ENCODE results near the gene SUMO1.

SUMO1 gene

DNA sequence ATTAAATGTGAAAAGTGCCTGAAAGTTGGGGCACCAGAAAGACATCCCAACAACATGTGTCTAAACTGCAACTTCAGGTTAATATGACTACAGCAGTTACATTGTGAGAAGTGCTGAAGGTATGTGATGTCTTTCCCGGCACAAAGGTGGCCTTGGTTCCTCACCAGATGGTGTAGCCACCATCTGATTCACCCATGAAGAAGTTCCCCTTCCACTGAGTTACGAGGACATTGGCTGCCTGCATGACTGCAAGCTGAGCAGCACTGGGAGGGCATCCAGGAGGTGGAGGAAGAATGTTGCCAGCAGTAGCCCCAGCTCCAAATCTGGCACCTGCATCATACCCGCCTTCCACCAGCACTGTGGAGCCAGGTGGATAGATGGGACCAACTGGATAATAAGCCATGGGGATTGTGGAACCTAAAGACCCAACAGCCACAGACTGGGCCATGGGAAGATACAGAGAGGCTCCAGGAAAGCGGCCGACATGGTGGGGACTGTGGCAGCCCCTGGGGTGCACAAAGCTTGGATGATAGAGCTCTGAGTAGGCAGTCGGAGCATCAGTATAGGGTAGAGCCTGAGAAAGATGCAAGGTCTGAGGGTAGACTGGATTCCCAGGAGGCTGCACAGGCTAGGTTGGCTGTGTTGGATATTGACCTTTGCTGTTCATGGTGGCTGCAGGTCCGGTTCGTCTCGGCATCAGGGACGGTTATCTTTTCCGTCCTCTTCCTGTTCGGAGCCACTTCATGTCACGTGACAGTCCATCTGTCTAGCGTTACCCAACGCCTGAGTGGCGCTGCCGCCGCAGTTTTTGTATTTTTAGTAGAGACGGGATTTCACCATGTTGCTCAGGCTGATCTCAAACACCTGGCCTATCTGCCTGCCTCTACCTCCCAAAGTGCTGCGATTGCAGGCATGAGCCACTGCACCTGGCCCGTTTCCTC is 36.9 kb downstream of the SUMO1 start:
- DNase-seq (ENCODE audit: low read depth in 4 of 4, low spot score in 1 of 4): no peak

DNA sequence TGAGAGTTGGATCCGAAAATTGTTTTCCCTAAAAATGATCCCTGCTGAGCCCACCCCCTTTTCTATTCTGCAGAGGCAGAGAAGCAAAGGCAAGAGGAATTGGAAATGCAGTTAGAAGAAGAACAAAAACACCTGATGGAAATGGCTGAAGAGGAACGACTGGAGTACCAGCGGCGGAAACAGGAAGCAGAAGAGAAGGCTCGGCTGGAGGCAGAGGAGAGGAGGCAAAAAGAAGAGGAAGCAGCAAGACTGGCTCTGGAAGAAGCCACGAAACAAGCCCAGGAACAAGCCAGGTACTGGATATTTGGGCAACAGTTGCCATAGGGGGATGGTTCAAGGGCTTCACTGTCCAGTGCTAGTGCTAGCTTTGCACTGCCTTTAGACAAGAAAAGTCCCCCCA is 41.7 kb downstream of the SUMO1 start:
- no peak for DNase-seq (ENCODE audit: low read depth in 4 of 4, low spot score in 1 of 4)

DNA sequence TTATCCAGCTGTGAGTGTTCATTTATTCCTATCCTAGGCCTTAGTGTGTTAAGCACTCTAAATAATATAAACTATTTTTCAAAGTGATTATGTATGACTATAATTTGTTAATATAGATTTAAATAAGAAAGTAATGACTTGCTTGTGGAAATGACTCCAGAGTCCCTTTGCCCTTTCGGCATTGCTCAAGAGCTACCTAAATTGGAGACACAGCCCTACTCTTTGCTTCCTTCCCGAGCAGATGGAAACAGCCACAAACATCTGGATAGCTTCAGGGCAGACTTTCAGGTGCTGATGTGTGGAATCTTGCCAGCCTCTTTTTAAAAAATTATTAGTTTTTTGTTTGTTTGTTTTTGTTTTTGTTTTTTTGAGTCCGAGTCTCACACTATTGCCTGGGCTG is 44.0 kb downstream of the SUMO1 start:
- DNase-seq (ENCODE audit: low read depth in 4 of 4, low spot score in 1 of 4): no peak

DNA sequence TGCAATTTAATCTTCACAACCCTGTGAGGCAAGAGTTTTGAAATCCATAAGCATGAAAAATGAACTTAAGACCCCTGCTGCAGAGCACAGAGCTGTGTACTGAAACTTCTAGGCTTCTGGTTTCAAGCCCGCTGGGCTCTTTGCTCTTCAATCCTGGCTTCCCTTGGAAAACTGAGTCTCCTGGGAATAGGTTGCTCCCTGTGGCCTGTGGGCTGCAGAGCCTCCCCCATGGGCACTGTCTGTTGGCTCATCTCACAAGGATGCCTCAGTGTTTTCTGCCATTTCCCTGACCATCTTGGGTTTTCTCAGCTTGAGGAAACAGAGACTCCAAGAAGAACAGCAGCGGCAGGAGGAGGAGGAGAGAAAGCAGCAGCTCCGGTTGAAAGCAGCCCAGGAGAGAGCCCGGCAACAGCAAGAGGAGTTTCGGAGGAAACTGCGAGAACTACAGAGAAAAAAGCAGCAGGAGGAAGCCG is 44.5 kb downstream of the SUMO1 start:
- no peak for DNase-seq (ENCODE audit: low read depth in 4 of 4, low spot score in 1 of 4)

DNA sequence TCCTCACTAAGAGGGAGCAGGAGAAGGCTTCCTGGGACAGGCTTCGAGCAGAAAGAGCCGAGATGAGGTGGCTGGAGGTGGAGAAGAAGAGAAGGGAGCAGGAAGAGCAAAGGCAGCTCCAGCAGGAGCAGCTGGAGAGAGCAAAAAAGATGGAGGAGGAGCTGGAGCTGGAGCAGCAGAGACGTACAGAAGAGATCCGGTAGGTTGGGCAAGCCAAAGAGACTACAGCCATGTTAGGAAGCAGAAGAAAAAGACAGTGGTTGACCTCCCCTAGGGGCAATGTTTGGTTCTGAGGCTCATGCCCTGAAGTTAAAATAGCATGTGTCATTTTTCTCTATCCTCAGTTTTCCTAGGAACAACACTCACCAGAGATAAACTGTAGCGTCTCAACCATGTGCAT is 45.1 kb downstream of the SUMO1 start:
- no peak for DNase-seq (ENCODE audit: low read depth in 4 of 4, low spot score in 1 of 4)

DNA sequence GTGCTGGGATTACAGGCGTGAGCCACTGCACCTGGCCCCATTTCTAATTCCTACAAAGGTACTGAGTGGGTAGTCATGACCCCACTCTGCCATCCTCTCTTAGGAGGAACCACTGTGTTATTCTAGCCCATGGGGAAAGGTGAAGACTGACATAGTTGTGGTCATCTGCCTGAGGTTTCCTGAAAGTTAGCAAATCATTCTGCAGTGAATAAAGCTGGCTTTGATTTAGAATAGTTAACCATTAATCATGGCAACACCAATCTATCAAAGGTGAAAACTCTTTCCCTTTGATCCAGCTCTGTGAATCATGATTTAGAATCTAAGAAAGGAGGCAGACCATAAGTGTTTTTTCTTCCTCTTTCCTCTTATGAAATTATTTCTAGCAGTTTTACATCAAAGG is 50.8 kb downstream of the SUMO1 start:
- no peak for DNase-seq (ENCODE audit: low read depth in 4 of 4, low spot score in 1 of 4)

DNA sequence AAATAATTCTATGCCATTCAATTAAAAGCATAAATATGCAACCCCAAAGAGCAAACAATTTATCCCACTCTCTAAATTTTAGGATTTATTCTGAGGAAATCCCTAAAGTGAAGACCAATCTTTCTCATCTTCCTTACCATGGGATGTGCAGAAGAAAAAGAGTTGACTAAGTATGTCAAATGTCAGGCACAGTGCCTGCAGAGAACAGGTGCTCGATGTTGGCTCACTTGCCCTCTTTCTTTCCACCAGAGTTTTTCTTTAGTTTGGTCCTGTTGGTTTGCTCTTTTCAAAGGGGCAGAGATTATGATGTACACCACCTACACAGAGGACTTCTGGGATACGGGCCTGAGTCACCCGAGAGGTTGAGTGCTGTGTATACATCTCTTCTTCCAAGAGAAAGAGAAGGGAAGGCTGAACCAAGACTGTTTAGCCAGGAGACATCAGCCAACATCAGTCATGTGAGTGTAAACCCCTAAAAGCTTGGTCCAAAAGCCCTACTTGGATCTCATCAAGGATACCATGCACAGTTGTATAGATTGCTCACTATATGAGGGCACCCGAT is 51.7 kb downstream of the SUMO1 start:
- no peak for DNase-seq (ENCODE audit: low read depth in 4 of 4, low spot score in 1 of 4)

DNA sequence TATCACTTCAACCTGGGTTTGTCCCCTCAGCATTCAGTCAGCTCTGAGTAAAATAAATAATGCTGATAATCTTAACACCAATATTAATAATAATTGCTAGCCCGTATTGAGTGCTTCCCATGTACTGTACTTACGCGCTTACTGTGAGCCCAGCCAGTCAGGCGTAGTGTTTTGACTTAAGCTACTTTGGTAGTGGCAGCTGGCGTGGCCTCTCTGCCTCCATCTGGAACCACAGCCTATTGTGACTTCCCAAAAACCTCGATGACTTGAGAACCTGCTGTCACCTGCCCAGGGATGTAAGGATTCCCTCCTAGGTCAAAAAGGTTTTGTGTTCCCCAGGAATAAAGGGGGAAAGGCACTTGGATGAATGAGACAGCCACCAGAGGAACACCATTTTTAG is 53.2 kb downstream of the SUMO1 start:
- no peak for DNase-seq (ENCODE audit: low read depth in 4 of 4, low spot score in 1 of 4)

DNA sequence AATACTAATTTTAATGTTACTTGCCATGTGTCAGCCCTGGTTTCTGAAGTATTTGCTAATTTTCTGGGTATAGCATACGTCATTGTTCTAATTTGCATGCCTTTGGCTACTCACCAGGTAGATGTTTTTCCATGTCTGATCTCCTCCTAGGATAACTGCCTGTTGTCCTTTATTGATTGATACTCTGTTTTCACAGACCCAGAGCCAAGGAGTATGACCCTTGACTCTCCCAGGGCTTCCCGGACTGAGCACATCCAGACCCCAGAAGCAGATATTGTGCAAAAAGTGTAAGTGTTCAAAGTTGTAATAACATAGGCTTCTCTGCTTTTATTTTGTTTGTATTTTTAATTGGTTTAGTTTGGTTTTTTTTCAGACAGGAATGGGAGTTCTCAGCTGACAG is 53.8 kb downstream of the SUMO1 start:
- no peak for DNase-seq (ENCODE audit: low read depth in 4 of 4, low spot score in 1 of 4)

DNA sequence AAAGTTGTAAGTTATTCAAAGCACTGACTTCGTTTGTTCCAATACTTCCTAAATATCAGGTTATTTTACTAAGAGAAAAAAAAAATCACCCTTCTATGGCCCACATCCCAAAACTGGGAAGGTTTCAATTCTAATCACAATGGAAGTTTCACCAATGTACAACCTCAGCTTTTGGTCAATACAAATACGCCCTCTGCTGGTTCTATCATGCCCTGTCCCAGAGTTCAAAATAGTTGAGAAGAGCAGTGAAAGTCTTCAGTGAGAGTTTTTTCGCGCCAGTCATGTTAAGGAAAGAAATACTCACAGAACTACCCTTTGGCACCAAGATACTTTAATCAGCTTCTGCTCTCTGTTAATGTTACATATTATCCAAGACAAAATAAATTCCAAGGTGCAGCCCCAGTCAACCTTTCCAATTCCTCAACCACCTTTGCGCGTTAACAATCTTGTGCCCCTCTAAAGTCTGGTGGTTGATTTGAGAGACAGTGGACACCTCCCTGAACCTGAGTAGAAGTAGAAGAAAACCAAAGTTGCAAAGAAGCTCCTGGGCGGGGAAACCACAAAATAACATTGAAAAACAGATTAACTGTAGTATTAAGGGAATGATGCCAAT is 59.9 kb downstream of the SUMO1 start:
- DNase-seq (ENCODE audit: low read depth in 4 of 4, low spot score in 1 of 4): peak in 3 of 4 experiments; percentile 21 to 30 (median 23)

DNA sequence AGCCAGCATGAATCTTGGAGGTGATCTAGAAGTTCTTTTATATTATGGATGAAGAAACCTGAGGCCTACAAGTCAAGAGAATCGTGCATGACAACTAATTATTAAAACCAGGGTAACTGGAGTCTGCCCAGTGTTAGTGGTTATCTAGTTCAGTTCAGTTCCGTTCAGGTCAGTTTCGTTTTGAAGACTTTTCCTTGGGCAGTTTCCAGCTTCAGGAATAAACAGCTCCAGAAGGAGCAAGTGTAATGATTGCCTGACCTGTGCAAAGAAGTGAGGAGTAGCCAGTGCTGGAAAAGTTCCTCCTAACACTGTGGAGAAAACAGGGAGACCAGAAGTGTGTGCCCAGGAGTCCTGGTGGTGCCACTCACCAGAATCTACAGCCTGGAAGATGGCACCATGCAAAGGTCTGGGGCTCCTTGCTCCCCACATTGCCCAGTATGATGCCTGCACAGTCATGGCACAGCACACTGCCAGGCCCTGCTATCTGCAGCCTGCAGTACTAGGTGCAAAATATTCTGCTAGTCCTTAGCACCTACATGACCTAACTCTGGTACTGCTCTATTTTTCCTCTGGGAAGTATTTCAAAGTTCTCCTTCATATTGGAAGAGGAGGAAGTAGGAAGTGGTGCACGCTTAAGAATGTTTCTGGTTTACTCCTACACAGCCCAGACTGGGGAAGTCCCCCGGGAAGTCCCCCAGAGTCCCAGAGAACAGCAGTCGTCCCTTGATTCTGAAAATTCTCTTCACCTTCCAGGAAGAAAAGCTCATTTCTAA is 65.8 kb downstream of the SUMO1 start:
- peak in 2 of 4 experiments; percentile 15 to 30 for DNase-seq (ENCODE audit: low read depth in 4 of 4, low spot score in 1 of 4)

DNA sequence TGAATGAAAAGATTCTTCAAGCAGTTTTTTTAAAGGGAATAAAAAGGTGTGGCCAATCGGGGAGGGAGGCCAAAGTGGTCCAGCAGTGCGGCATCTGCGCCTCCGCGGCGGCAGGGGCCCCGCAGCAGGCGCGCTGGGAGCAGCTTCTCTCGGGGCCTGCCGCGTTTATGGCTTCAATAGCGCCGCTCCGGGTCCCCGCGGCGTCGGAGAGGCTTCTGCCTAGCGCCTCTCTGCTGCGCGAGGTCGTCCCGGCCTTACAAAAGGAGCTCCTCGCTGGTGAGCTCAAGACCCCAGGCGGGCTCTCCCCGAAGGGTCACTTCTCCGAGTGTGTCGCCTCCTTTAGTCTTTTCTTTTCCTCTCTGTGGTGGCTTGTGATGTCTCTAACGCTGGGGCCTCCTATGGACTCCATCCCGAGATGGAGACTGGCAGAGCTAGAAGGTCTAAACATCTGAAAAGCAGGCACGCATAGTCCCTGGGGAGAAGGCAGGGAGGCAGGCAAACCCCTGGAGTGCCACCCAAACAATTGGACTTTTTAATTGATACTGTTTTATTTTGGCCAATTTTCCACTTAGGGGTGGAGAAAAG is 67.1 kb downstream of the SUMO1 start:
- no peak for DNase-seq (ENCODE audit: low read depth in 4 of 4, low spot score in 1 of 4)

DNA sequence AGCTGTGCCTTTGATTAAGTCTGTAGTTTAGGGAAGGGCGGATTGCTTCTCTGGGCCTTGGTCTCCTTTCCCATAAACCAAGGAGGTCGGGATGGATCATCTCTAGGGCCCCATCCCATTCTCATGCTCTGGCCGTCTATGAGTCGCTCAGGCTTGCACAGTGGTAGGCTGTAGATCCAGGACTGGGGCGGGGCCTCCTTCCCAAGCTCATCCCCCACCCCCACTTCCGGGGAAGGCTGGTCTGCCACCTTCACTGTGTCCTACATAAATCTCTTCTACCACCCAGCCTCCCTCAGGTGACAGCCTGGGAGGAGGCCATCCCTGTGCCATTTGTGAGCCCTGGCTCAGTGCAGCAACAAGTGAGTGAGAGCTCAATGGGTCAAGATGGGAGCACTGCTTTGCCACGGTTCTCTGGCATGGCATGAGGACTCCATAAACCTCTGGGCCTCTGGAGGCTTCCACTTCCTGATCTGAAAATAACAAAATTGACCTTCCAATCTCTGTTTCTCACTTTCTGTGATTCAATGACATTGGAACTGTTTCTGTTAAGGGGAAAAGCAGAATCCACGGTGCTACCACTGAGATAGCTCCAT is 68.5 kb downstream of the SUMO1 start:
- no peak for DNase-seq (ENCODE audit: low read depth in 4 of 4, low spot score in 1 of 4)

DNA sequence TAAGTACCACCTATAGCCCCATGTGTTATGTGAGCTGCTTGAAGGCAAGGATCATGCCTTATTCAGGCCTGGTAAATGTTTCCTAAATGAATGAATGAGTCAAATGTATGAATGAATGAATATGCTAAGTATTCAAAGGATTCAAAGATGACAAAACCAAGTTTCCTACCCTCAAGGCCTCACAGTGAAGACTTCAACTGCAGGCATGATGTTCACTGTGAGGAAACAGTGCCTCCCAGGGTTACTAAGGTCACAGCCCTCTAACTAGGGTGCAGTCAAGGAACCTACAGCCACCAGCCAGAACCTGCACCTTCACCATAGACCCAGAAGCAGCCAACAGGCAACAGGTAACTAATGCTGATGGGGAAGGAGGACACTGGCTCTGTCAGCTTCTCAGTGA is 69.3 kb downstream of the SUMO1 start:
- no peak for DNase-seq (ENCODE audit: low read depth in 4 of 4, low spot score in 1 of 4)

DNA sequence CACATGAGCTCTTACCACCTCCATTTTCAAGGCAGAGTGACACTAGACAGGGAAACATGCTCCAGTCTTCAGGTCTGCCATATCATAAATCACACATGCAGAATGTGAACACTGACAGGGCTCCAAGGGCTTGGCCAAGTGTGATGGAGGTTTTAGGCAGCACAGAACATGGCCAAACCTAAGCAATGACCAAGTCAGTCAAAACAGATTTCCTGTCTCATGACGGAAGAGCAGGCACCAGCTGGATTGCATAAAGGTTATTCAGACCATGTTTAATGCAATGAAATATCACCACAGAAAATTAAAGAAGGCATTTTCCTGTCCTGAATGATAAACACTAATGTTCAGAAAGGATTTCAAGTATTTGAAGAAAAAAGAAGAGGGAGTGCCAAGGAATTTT is 72.5 kb downstream of the SUMO1 start:
- DNase-seq (ENCODE audit: low read depth in 4 of 4, low spot score in 1 of 4): no peak

DNA sequence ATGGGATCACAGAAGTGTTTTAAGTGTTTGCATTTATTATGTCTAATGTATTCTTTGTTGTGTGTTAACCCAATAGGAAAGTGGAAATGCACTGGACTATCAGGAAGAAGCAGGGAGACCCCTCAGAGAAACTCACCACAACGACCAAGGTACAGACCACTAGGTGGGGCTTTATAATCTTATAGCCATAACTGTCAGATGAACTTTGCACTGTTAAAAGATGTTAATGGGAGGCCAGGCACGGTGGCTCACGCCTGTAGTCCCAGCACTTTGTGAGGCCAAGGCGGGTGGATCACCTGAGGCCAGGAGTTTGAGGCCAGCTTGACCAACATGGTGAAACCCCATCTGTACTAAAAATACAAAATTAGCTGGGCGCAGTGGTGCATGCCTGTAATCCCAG is 73.2 kb downstream of the SUMO1 start:
- no peak for DNase-seq (ENCODE audit: low read depth in 4 of 4, low spot score in 1 of 4)

DNA sequence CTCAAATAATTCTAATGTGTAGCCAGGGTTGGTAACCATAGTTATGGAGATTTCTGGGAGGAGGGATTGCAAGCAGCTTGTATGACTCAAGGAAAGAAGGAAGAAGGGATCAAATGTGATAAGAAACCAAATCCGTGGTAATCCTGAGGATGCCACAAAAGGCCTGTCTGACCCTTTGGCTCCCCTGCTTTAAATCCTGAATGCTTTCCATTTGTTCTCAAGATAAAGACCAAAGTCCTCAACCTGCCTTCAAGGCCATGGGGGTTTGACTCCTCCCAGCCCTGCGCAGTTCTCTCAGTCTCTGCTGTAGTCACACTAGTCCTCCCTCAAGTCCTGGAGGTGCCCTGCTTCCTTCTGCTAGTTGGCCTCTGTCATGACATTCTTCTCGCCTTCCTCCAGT is 74.0 kb downstream of the SUMO1 start:
- no peak for DNase-seq (ENCODE audit: low read depth in 4 of 4, low spot score in 1 of 4)

DNA sequence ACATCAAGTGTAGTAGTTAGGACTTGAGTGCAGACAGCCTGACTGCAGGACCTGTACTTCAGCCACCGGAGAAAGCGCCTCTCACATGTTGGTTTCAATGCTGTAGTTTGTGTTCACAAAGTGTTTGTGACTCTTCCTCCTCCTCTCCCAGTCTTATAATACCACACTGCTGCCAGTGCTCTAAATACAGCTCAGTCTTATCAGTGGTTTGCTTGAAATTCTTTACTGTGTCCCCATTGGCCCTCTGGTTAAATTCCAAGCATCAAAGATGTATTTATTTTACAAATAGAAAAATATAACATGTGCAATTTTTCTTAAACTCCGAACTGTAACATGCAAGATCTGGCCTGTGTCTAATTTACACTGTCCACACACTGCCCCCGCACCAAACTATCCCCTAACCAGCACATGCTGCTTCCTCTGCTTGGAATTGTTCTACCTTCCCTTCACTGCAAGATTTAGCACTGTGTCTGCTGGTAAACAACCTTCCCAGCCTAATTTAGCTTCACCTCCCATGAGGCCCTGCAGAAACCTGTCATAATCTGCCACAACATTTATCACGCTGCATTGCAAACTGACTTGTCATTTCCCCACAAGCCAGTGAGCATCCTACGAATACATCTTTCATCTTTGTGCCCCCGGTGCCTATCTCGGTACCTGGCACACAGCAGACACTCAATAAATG is 77.1 kb downstream of the SUMO1 start:
- DNase-seq (ENCODE audit: low read depth in 4 of 4, low spot score in 1 of 4): no peak

DNA sequence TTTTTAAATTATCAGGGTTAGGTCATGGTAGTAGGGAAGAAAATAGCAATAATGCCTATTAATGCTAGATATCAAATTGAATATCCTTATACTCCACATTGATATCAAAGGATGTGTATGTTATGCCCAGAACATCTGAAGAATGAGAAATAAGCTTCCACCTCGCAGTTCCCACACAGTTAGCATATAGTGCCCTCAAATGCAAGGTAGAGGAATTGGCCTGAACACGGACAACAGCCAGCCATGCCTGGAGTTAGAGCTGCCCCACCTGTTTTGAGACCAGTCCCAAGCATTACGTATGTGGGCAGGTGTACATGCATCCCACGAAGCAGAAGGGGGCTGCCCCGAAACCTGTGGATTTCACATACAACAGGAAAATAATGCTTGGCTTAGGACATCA is 79.6 kb downstream of the SUMO1 start:
- no peak for DNase-seq (ENCODE audit: low read depth in 4 of 4, low spot score in 1 of 4)

Data from stimulated activated CD4-positive, alpha-beta T cell treated with anti-CD3 and anti-CD28 coated beads, Interleukin-1b, Interleukin-23, amount 100 ng/mL, for 24 hours (primary cell).